ENCODE data around the gene DSCAM. TPM values are rescaled to one million over a fixed set of nuclear protein-coding genes. Genes with fewer than 3 reads are reported as not detected.

DSCAM gene
- total and polyA plus RNA-seq, 4 donors: 0.02 to 0.25 (median 0.09) TPM

- ATAC-seq (ENCODE audit: insufficient read depth, low FRiP score): no peak
- TF ChIP-seq CTCF (IDR thresholded peaks at IDR 0.05; ENCODE audit: control extremely low read depth, extremely low read depth): no peak
- no peaks in the 10 kb centered on the region for H3K27me3 ChIP-seq (ENCODE audit: control insufficient read depth in 3 of 3, insufficient read depth in 3 of 3, low read length in 2 of 3)
- H3K9me3 ChIP-seq (ENCODE audit: control insufficient read depth in 4 of 4, insufficient read depth in 3 of 4, low read length in 3 of 4): no peaks in the 10 kb centered on the region
- no peak for DNase-seq
- H3K4me3 ChIP-seq: no peak overlapping the region
- H3K9ac ChIP-seq (ENCODE audit: insufficient read depth in 1 of 2, low read length in 2 of 2): no peak overlapping the region
- 63% methylated on average over 4 of the region's 4 CpGs for whole genome bisulfite sequencing, 2 donors
- no peak overlapping the region for H3K27ac ChIP-seq (ENCODE audit: low read depth in 1 of 2, low read length in 1 of 2)
- H3K4me1 ChIP-seq (ENCODE audit: control insufficient read depth in 5 of 5, insufficient read depth in 5 of 5, low read length in 5 of 5): no peaks in the 10 kb centered on the region
- no peaks in the 10 kb centered on the region for H3K36me3 ChIP-seq (ENCODE audit: control insufficient read depth in 4 of 4, insufficient read depth in 4 of 4, low read length in 4 of 4)
Observed at GRCh38 chr21:40194185-40194980, 652.6 kb downstream of the DSCAM start.

GRCh38 chr21:40191616-40192015 is 655.3 kb downstream of the DSCAM start:
- Histone ChIP-seq H3K27me3 (ENCODE audit: control insufficient read depth in 3 of 3, insufficient read depth in 3 of 3, low read length in 2 of 3) (no peaks in the 10 kb centered on the region), H3K9me3 (ENCODE audit: control insufficient read depth in 4 of 4, insufficient read depth in 3 of 4, low read length in 3 of 4) (peaks cover 0 to 2% (median 0%) of the 10 kb centered on the region in 4 donors), H3K27ac (ENCODE audit: low read depth in 1 of 2, low read length in 1 of 2) (no peak overlapping the region), H3K36me3 (ENCODE audit: control insufficient read depth in 4 of 4, insufficient read depth in 4 of 4, low read length in 4 of 4) (no peaks in the 10 kb centered on the region), H3K4me1 (ENCODE audit: control insufficient read depth in 5 of 5, insufficient read depth in 5 of 5, low read length in 5 of 5) (peaks cover 0 to 10% (median 6%) of the 10 kb centered on the region in 5 donors), H3K4me3 (no peak overlapping the region), H3K9ac (ENCODE audit: insufficient read depth in 1 of 2, low read length in 2 of 2) (no peak overlapping the region)
- WGBS, 2 donors: 76 to 85% methylated on average over 3 of the region's 3 CpGs
- ATAC-seq (ENCODE audit: insufficient read depth, low FRiP score): no peak
- DNase-seq: no peak
- no peak for TF ChIP-seq CTCF (IDR thresholded peaks at IDR 0.05; ENCODE audit: control extremely low read depth, extremely low read depth)

GRCh38 chr21:40191196-40191595 is 655.8 kb downstream of the DSCAM start:
- no peak overlapping the region for H3K4me3 ChIP-seq
- H3K9ac ChIP-seq (ENCODE audit: insufficient read depth in 1 of 2, low read length in 2 of 2): no peak overlapping the region
- ATAC-seq (ENCODE audit: insufficient read depth, low FRiP score) (no peak), DNase-seq (no peak)
- no peak overlapping the region for H3K27ac ChIP-seq (ENCODE audit: low read depth in 1 of 2, low read length in 1 of 2)
- no peak for TF ChIP-seq CTCF (IDR thresholded peaks at IDR 0.05; ENCODE audit: control extremely low read depth, extremely low read depth)
- H3K27me3 ChIP-seq (ENCODE audit: control insufficient read depth in 3 of 3, insufficient read depth in 3 of 3, low read length in 2 of 3): no peaks in the 10 kb centered on the region
- no peaks in the 10 kb centered on the region for H3K36me3 ChIP-seq (ENCODE audit: control insufficient read depth in 4 of 4, insufficient read depth in 4 of 4, low read length in 4 of 4)
- WGBS, 2 donors: 62 to 94% methylated on average over 3 of the region's 3 CpGs
- H3K9me3 ChIP-seq (ENCODE audit: control insufficient read depth in 4 of 4, insufficient read depth in 3 of 4, low read length in 3 of 4): peaks cover 0 to 2% (median 0%) of the 10 kb centered on the region in 4 donors
- H3K4me1 ChIP-seq (ENCODE audit: control insufficient read depth in 5 of 5, insufficient read depth in 5 of 5, low read length in 5 of 5): peaks cover 0 to 14% (median 8%) of the 10 kb centered on the region in 5 donors

All from lung (tissue), 12 donors.